DOHH2 (cell line): ENCODE results near the gene SUPT3H.

ENCODE experiments used
- H3F3A ChIP-seq: fragments of 200-600 bp; sonication (generic), shearing (Covaris generic); 2 replicates; pipeline ENCODE4 v1.6.0; 2016; ENCODE audit warnings: antibody characterized with exemption, mild to moderate bottlenecking; ENCODE audit not compliant: control insufficient read depth, insufficient read depth
- H3K27ac ChIP-seq: fragments of 200-600 bp; sonication (generic); 2 replicates; pipeline ENCODE4 v1.5.1; 2014; ENCODE audit warnings: low read depth, mild to moderate bottlenecking, low read length, moderate library complexity
- H3K27me3 ChIP-seq: fragments of 200-600 bp; sonication (generic); 2 replicates; pipeline ENCODE4 v1.6.1; 2014; ENCODE audit warnings: mild to moderate bottlenecking, low read length, mixed read lengths; ENCODE audit not compliant: control insufficient read depth
- H3K36me3 ChIP-seq: fragments of 200-600 bp; sonication (generic); 2 replicates; pipeline ENCODE4 v1.6.1; 2014; ENCODE audit warnings: mild to moderate bottlenecking, low read length, moderate library complexity, mixed read lengths; ENCODE audit not compliant: control insufficient read depth
- H3K4me1 ChIP-seq: fragments of 200-600 bp; sonication (generic); 2 replicates; pipeline ENCODE4 v1.6.1; 2014; ENCODE audit warnings: mild to moderate bottlenecking, low read length, mixed read lengths; ENCODE audit not compliant: control insufficient read depth
- H3K4me2 ChIP-seq: fragments of 200-600 bp; sonication (generic); 2 replicates; pipeline ENCODE4 v1.6.0; 2014; ENCODE audit warnings: mild to moderate bottlenecking, low read length, moderate library complexity
- H3K4me3 ChIP-seq: fragments of 200-600 bp; sonication (generic); 2 replicates; pipeline ENCODE4 v1.5.1; 2014; ENCODE audit warnings: mild to moderate bottlenecking, low read length, mixed read lengths
- H3K79me2 ChIP-seq: fragments of 200-600 bp; sonication (generic); 2 replicates; pipeline ENCODE4 v1.6.1; 2014; ENCODE audit warnings: mild to moderate bottlenecking, low read length, mixed read lengths; ENCODE audit not compliant: control insufficient read depth
- H3K9me2 ChIP-seq: fragments of 200-600 bp; sonication (generic); replicated peaks from 2 replicates; pipeline ENCODE4 v1.6.1; 2014; ENCODE audit warnings: mild to moderate bottlenecking, low read length, mixed read lengths; ENCODE audit not compliant: control insufficient read depth
- H3K9me3 ChIP-seq: fragments of 200-600 bp; sonication (generic); 2 replicates; pipeline ENCODE4 v1.6.1; 2014; ENCODE audit warnings: antibody characterized with exemption, low read length, mixed read lengths; ENCODE audit not compliant: control insufficient read depth, insufficient read depth
- H4K20me1 ChIP-seq: fragments of 200-600 bp; sonication (generic); 2 replicates; pipeline ENCODE4 v1.6.0; 2014; ENCODE audit warnings: low read depth, mild to moderate bottlenecking, antibody characterized with exemption, low read length, moderate library complexity; ENCODE audit not compliant: control insufficient read depth, insufficient read depth
- CTCF ChIP-seq: fragments of 200-600 bp; sonication (generic); IDR thresholded peaks from one replicate; pipeline ENCODE4 v1.5.1; 2014; ENCODE audit warnings: antibody characterized with exemption, mild to moderate bottlenecking, low read depth, low read length; ENCODE audit not compliant: poor library complexity, severe bottlenecking
- EZH2phosphoT487 ChIP-seq: fragments of 200-600 bp; sonication (generic); IDR thresholded peaks from 2 replicates; pipeline ENCODE4 v1.6.1; 2017; ENCODE audit warnings: borderline replicate concordance, mild to moderate bottlenecking, antibody characterized with exemption, low read length, moderate library complexity, mixed read lengths

SUPT3H gene

DNA sequence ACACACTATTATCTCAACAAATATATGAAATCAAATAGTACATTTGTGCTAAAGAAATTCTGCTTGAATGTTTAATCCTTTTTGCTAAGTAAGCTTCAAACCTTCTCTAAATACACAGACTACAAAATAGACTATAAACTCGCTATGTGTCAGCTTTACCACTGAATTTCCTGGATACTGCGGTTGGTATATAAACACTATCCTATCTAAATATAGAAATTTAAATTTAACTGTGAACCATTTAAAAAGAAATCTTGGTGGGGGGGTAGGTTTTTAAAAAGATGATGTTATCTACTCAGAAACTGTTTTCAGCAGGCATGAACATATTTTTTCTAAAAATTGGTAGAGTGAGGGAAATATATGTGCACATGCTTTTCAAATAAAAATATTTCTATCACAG is 356.1 kb downstream of the SUPT3H start:
- H3K9me2 ChIP-seq: no peaks in the 10 kb centered on the region
- no peaks in the 10 kb centered on the region for H4K20me1 ChIP-seq
- no peaks in the 10 kb centered on the region for H3K9me3 ChIP-seq
- H3K27me3 ChIP-seq: no peaks in the 10 kb centered on the region
- no peak overlapping the region for H3K4me3 ChIP-seq
- no peaks in the 10 kb centered on the region; the same call in 1 of the 2 replicates for H3K4me1 ChIP-seq
- no peak overlapping the region for H3K4me2 ChIP-seq
- no peaks in the 10 kb centered on the region for H3K79me2 ChIP-seq
- H3K27ac ChIP-seq: no peak overlapping the region
- H3F3A ChIP-seq: no peaks in the 10 kb centered on the region
- H3K36me3 ChIP-seq: no peaks in the 10 kb centered on the region
- TF ChIP-seq CTCF (no peak), EZH2phosphoT487 (no peak)

DNA sequence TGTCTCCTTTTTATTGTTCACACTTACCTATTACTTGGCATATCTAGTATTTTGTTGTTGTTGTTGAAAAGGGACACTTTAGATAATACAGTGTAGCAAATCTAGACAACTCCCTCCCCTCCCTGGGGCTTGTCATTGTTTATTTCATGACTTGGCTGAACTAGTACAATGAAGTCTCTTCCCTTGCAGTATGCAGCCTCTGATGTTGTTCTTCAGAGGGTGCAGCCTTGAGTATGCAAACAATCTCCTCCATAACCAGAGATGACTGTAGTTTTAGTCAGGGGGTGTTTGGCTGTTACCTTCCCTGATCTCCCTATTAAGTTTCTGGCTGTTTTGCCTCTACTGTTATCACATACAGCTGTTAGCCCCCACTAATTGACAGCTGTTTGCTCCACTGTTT is 365.0 kb downstream of the SUPT3H start:
- no peak overlapping the region for H3K27ac ChIP-seq
- H3K36me3 ChIP-seq: no peaks in the 10 kb centered on the region
- H3F3A ChIP-seq: no peaks in the 10 kb centered on the region
- H4K20me1 ChIP-seq: no peaks in the 10 kb centered on the region
- no peaks in the 10 kb centered on the region for H3K79me2 ChIP-seq
- H3K4me3 ChIP-seq: no peak overlapping the region
- H3K9me3 ChIP-seq: no peaks in the 10 kb centered on the region
- no peaks in the 10 kb centered on the region for H3K27me3 ChIP-seq
- TF ChIP-seq CTCF (no peak), EZH2phosphoT487 (no peak)
- H3K4me2 ChIP-seq: no peak overlapping the region
- H3K4me1 ChIP-seq: no peaks in the 10 kb centered on the region
- H3K9me2 ChIP-seq: no peaks in the 10 kb centered on the region

DNA sequence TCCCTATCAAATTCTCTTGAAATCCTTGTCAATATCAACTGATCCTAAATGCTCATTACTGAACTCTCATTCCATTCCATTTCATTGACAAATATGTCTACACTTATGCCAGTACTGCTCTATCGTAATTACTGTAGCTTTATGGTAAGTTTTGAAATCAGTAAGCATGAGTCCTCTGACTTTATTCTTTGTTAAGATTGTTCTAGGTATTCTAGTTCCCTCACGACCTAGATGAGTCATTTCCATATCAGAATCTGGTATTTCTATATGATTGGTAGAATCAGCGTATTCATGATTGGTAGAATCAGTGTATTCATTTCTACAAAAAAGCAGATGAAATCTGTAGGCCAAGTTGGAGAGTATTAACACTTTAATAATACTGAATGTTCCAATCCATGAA is 368.2 kb downstream of the SUPT3H start:
- Histone ChIP-seq H3K27ac (no peak overlapping the region), H3K4me3 (no peak overlapping the region), H3K27me3 (no peaks in the 10 kb centered on the region), H3K9me2 (no peaks in the 10 kb centered on the region), H4K20me1 (no peaks in the 10 kb centered on the region), H3K4me1 (no peaks in the 10 kb centered on the region), H3K79me2 (no peaks in the 10 kb centered on the region), H3K36me3 (no peaks in the 10 kb centered on the region), H3K4me2 (no peak overlapping the region), H3K9me3 (no peaks in the 10 kb centered on the region), H3F3A (no peaks in the 10 kb centered on the region)
- no peak for TF ChIP-seq EZH2phosphoT487
- no peak for TF ChIP-seq CTCF

GRCh38 chr6:45006893-45007292 is 370.8 kb downstream of the SUPT3H start:
- H3K4me1 ChIP-seq: no peaks in the 10 kb centered on the region
- H3K4me2 ChIP-seq: no peak overlapping the region
- no peaks in the 10 kb centered on the region for H3K36me3 ChIP-seq
- H3F3A ChIP-seq: no peaks in the 10 kb centered on the region
- H3K9me3 ChIP-seq: no peaks in the 10 kb centered on the region
- no peaks in the 10 kb centered on the region for H4K20me1 ChIP-seq
- no peaks in the 10 kb centered on the region for H3K9me2 ChIP-seq
- no peaks in the 10 kb centered on the region for H3K79me2 ChIP-seq
- no peak overlapping the region for H3K27ac ChIP-seq
- TF ChIP-seq EZH2phosphoT487 (no peak), CTCF (no peak)
- no peaks in the 10 kb centered on the region for H3K27me3 ChIP-seq
- H3K4me3 ChIP-seq: no peak overlapping the region
